C4-2B (cell line): Measurements from ENCODE around the gene OR8G1.

Experiments used
- ZFX ChIP-seq: fragments of 450-650 bp; IDR thresholded peaks from 2 replicates; pipeline ENCODE4 v1.6.1; 2017
- TF ChIP-seq, protein P1 (sequence below): fragments of 450-650 bp; conservative IDR thresholded peaks from 2 replicates; pipeline ENCODE4 v1.5.1; 2017; ENCODE audit warnings: mild to moderate bottlenecking

GRCh38 chr11:124222407-124222806, 18.5 kb upstream of the OR8G1 start:
- TF ChIP-seq, protein P1, sequence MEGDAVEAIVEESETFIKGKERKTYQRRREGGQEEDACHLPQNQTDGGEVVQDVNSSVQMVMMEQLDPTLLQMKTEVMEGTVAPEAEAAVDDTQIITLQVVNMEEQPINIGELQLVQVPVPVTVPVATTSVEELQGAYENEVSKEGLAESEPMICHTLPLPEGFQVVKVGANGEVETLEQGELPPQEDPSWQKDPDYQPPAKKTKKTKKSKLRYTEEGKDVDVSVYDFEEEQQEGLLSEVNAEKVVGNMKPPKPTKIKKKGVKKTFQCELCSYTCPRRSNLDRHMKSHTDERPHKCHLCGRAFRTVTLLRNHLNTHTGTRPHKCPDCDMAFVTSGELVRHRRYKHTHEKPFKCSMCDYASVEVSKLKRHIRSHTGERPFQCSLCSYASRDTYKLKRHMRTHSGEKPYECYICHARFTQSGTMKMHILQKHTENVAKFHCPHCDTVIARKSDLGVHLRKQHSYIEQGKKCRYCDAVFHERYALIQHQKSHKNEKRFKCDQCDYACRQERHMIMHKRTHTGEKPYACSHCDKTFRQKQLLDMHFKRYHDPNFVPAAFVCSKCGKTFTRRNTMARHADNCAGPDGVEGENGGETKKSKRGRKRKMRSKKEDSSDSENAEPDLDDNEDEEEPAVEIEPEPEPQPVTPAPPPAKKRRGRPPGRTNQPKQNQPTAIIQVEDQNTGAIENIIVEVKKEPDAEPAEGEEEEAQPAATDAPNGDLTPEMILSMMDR: no peak
- TF ChIP-seq ZFX: no peak
